ENCODE measurements around the gene TBC1D10B. TPM values are rescaled to one million over a fixed set of nuclear protein-coding genes. Genes with fewer than 3 reads are reported as not detected.
"Not testable (repeated sequence)": the region's sequence is repeated elsewhere in the genome, so short reads cannot be mapped to it uniquely, and the experiment has no call there.

TBC1D10B gene
- total RNA-seq, 1 donor from 2014 or later: 14.1 TPM

- no peak for DNase-seq (ENCODE audit: low spot score)
- no peak for ATAC-seq
Measured at GRCh38 chr16:30397776-30398660, 27.7 kb upstream of the TBC1D10B start.

DNA sequence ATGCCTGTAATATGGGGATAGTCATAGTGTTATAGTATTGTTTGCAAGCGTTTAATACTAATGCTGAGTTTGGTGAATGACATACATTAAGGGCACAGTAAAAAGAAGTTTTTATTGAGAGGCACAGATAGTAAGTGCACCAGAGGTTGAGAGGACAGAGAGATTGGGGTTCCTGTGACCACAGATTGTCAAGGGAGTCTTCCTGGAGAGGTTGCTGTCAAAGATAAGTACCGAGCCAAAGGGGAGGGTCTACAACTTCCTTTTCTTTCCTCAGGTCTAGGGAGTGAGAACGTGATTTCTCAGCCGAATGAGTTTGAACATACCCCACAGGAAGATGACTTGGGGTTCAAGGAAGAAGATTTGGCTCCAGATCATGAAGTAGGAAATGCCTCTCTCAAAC, 26.8 kb upstream of the TBC1D10B start:
- DNase-seq (ENCODE audit: low spot score) (no peak), ATAC-seq (no peak)

GRCh38 chr16:30396627-30397026, 26.3 kb upstream of the TBC1D10B start:
- DNase-seq (ENCODE audit: low spot score); ATAC-seq: not testable (repeated sequence)

GRCh38 chr16:30395992-30396585, 25.8 kb upstream of the TBC1D10B start:
- no peak for DNase-seq (ENCODE audit: low spot score)
- no peak for ATAC-seq

DNA sequence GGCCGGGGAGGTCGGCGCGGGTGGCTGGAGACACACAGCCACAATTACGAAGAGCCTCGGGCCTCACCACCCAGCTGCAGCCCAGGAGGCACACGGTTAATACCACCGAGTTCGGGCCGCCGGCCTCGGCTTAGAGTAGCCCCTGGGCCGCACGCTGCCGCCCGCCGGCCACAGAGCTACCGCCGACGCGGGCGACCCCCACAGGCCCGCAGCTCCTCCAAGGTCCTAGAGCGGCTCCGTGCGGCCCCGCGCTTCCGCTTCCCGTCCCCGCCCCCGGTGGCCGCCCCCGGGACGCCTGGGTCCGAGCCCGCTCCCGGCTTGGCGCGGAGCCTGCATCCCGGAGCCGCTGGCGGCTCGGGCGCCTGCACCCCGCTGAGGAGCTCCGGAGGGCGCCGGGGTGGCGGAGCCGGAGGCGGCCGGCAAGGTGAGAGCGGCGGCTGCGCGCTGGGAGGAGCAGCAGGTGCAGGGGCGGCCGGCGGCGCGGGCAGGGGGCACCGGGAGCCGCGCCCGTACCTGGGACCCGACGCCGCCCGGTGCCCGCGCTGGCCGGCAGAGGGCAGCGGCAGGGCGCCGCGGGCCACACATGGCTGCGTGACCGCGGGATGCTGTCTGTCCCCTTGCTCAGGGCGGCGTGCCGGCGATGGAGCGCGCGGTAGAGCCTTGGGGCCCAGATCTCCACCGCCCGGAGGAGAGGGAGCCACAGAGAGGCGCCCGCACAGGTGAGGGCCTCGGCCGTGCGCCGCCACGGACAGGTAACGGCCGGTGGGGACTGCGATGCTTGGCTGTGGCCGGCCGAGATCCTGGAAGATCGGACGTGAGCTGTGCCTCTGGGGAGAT, 25.1 kb upstream of the TBC1D10B start, which contains the start of gene ZNF48:
Gene ZNF48 (plus strand): TSS at position 266 of the 837 bp plus-strand sequence. CDS start 375 bp downstream, at position 641.
- ATAC-seq (peak; percentile 94), DNase-seq (ENCODE audit: low spot score) (peak; percentile 90)

- DNase-seq (ENCODE audit: low spot score) (no peak), ATAC-seq (no peak)
Measured at GRCh38 chr16:30394592-30395154, 24.4 kb upstream of the TBC1D10B start.

- ATAC-seq (no peak), DNase-seq (ENCODE audit: low spot score) (no peak)
Measured at GRCh38 chr16:30383521-30383920, 13.2 kb upstream of the TBC1D10B start.

DNA sequence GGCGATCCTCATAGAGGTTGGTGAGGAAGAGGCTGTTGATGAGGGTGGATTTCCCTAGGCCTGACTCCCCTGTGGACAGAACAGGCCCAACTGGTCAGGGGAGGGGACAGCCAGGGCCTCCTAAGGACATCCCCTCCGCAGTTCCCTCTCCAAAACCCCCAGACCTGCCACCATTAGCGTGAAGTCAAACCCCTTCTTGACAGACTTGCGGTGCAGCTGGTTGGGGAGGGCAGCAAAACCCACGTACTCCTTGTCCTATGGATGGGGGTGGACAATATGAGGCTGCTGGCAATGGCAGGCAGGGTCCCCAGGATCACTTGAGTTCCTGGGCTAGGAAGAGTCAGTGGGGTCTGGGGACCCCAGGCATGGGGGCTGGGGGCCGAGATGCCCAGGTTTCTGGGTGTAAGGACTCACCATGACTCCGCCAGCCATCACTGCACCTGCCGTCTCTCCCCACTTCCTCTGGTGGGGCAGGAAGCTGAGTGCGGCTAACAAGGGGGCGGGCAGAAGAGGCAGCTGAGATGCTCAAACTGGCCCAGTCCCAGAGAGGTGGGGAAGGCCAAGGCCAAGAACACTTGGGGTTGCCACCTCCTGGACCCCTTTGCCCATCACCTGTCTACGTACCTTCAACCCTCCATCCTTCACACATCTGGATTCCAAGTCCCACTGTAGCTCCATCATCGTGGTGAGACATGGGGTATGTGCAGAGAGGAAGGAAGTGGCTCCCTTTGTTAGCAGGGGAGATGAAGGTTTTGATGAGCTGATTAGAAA, 12.0 kb upstream of the TBC1D10B start, which contains the start of gene SEPTIN1:
Gene SEPTIN1 (minus strand): TSS at position 451 of the 771 bp plus-strand sequence. CDS start 19 bp downstream, at position 432.
- no peak for DNase-seq (ENCODE audit: low spot score)
- no peak for ATAC-seq

DNA sequence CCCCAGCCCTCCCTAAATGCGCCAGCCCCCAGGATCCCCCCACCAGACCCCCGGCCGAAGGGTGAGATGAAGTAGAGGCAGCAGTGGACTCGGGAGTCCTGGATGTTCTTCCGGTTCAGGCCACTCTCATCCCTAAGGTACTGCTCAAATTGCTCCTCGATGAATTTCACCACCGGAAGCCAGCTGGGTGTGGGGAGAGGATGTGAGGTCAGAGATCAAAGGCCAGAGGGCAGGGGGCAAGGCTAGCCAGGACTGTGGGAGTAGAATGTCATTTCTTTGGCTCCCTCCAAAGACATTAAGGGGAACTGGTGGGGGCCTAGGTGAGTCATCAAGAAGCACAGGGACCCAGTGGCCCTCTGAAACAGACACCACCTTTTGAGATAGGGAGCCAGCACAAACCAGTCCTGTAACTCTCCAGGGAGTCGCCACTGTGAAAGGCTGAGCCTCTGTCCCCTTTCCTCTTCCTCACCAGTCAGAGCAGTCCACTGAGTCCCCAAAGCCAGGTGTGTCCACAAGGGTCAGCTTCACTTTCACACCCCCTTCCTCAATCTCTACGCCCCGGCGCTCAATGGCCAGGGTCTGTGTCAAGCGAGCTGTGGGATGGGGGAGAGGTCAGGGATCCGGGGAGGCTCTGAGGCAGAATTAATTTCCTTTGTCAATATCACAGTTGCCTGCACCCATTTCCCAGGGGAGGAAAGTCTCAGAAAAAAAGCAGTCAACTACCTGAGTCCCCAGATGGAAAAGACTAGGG, 11.2 kb upstream of the TBC1D10B start:
- ATAC-seq: no peak
- no peak for DNase-seq (ENCODE audit: low spot score)

- DNase-seq (ENCODE audit: low spot score) (no peak), ATAC-seq (no peak)
Measured at GRCh38 chr16:30380803-30381208, 10.5 kb upstream of the TBC1D10B start.

DNA sequence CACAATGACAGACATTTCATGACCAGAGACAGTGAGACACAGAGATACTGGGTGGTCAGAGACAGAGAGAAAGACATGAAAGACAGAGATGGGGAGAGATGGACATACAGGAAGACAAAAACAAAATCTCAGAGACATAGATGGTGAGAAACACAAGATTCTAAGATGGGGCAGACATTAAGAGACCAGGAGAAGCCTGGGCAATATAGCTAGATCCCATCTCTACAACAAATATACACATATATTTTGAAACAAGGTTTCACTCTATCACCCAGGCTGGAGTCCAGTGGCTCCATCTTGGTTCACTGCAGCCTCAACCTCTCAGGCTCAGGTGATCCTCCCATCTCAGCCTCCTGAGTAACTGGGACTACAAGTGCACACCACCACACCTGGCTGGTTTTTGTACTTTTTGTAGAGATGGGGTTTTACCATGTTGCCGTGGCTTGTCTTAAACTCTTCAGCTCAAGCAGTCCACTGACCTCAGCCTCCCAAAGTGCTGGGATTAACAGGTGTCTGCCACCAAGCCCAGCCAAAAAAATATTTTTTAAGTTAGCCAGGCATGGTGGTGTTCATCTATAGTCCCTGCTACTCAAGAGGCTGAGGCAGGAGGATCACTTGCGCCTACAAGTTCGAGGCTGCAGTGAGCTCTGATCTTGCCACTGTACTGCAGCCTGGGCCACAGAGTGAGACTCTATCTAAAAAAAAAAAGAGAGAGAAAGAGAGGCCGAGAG, 9.9 kb upstream of the TBC1D10B start:
- no peak for ATAC-seq
- no peak for DNase-seq (ENCODE audit: low spot score)

- ATAC-seq: no peak
- DNase-seq (ENCODE audit: low spot score): no peak
Measured at GRCh38 chr16:30379158-30379783, 9.0 kb upstream of the TBC1D10B start.

GRCh38 chr16:30378236-30379157, 8.2 kb upstream of the TBC1D10B start:
- ATAC-seq: peak; percentile 92
- peak; percentile 99 for DNase-seq (ENCODE audit: low spot score)

DNA sequence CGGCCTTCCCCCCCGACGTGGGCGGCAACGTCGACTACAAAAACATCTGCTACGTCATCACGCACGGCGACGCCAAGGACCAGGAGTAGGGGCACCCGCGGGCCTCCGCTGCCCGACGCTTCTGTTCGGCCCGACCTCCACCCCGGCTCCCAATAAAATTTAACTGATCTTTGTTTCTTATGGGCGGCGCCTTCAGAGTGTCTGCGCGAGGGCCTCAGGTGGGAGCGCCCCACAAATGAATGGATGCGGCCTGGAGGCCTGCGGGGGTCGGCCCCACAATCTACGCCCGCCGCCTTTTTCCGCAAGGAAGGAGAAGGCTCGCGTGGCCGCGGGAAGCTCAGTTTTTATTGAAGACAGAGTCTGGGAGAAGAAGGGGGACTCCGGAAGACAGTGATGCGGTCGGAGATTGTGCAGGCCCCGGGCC, 7.5 kb upstream of the TBC1D10B start:
- peak; percentile 42 for ATAC-seq

GRCh38 chr16:30377050-30377811, 6.9 kb upstream of the TBC1D10B start:
- no peak for ATAC-seq
- DNase-seq (ENCODE audit: low spot score): no peak

More for the DNA sequence above, 7.5 kb upstream of the TBC1D10B start:
- DNase-seq (ENCODE audit: low spot score): peak; percentile 85

DNA sequence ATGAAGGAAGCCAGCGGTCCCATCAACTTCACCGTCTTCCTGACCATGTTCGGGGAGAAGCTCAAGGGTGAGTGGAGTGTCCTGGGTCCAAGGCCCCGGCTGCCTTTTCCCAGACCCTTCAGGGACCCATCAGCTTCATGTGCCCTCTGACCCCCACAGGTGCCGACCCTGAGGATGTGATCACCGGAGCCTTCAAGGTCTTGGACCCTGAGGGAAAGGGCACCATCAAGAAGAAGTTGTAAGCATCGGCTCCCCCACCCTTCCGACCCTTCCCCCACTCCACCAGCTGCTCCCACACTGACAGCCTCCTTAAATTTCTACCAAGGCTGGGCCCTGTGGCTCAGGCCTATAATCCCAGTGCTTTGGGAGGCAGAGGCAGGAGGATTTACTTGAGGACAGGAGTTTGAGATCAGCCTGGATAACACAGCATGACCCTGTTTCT, 6.2 kb upstream of the TBC1D10B start:
- DNase-seq (ENCODE audit: low spot score) (no peak), ATAC-seq (no peak)

Data from left lobe of liver (tissue), 2 donors.